Activated gamma-delta T cell (primary cell): ENCODE results near the gene MCEMP1.
"Not testable (repeated sequence)": the region's sequence is repeated elsewhere in the genome, so short reads cannot be mapped to it uniquely, and the experiment has no call there.

Experiments used
- DNase-seq: peaks from one replicate; lab custom pipeline; 2025; lab: John Stamatoyannopoulos, UW

MCEMP1 gene

DNA sequence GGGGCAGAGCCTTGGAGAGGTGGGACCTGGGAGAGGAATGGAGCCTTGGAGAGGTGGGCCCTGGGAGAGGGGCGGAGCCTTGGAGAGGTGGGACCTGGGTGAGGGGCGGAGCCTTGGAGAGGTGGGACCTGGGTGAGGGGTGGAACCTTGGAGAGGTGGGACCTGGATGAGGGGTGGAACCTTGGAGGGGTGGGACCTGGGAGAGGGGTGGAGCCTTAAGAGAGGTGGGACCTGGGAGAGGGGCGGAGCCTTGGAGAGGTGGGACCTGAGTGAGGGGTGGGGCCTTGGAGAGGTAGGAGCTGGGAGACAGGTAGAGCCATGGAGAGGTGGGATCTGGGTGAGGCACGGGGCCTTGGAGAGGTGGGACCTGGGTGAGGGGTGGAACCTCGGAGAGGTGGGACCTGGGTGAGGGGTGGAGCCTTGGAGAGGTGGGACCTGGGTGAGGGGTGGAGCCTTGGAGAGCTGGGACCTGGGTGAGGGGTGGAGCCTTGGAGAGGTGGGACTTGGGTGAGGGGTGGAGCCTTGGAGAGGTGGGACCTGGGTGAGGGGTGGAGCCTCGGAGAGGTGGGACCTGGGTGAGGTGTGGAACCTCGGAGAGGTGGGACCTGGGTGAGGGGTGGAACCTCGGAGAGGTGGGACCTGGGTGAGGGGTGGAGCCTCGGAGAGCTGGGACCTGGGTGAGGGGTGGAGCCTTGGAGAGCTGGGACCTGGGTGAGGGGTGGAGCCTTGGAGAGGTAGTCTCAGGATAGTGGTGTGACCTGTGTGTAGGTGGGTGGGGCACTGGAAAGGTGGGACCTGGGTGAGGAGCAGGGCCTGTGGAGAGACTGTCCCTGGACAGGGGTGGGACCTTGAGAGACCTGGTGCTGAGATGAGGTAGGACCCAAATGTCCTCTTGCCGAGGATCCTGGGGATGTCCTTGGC lies 33.0 kb upstream of the MCEMP1 start:
- not testable (repeated sequence) for DNase-seq

DNA sequence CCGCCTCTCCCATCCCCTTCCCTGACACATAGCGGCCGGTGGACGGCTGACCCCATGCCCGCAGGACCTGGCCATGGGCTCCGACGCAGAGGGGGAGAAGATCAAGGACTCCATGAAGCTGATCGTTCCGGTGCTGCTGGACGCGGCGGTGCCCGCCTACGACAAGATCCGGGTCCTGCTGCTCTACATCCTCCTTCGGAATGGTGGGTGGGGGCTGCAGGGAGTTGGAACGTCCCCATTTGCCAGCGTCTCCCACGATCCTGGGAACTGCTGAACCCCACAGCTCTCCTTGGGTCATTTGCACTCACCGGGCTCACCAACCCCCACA lies 32.4 kb upstream of the MCEMP1 start:
- no peak for DNase-seq

DNA sequence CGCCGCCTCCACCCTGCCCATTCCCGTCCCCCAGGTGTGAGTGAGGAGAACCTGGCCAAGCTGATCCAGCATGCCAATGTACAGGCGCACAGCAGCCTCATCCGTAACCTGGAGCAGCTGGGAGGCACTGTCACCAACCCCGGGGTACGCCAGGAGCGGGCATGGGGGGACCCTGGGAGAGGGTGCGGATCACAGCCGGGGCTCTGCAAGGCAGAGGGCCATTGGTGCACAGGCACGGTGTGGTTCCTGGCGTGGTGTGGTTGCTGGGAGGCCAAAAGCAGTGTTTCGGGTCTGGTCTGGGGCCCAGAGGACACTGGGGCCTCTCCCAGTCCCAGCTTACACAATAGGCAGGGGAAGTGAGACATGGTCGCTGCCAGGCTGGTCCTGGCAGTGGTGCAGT lies 31.7 kb upstream of the MCEMP1 start:
- no peak for DNase-seq

DNA sequence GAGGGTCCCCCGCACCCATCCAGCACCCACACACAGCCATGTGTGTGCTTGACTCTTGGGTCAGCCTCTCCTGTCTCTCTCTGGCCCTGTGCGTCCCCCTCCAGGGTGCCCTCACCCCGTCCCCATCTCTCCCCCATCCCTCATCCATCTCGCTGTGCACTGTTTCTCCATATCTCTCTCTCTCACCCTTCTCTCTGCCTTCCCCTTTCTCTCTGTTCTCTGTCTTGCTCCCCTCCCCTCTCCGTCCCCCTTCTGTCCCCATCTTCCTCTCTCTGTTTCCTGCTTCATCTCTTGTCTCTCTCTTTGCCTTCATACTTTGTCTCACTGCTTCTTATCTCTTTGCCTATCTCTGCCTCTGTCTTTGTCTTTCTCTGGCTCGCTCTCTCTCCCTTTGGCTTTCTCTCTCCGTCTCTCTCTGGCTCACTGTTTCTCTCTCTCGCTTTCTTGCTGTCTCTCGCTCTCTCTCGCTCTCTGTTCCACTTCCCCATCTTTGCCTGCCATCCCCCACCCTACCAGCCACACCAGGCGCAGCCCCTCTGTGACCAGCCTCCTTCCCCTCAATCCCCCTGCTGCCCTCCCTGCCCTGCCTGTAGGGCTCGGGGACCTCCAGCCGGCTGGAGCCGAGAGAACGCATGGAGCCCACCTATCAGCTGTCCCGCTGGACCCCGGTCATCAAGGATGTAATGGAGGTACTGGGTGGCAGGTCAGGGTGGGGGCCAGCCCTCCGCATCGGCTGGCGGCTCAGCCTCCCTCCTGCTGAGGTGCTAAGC lies 31.0 kb upstream of the MCEMP1 start:
- DNase-seq: no peak

DNA sequence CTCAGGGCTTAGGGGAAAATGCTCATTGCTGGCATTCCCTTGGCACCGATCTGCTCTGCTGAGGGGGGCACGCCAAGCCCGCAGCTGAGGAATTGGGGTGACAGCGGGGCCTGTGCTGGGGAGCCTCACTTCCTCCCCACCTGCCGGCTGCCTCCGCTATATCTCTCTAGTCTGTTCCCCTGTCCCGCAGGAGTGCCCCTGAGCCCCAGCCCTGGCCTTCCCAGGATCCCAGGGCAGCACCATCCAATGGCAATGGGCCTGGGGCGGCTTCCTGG lies 30.5 kb upstream of the MCEMP1 start:
- no peak for DNase-seq

DNA sequence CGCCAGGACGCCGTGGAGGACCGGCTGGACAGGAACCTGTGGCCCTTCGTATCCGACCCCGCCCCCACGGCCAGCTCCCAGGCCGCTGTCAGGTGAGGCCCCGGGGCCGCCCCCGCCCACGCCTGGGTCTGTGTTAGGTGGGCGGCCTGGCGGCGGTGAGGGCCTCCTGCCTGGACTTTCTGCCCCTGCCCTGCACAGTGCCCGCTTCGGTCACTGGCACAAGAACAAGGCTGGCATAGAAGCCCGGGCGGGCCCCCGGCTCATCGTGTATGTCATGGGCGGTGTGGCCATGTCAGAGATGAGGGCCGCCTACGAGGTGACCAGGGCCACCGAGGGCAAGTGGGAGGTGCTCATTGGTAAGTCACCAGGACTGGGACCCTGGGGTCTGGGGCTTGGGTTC lies 29.7 kb upstream of the MCEMP1 start:
- DNase-seq: no peak

DNA sequence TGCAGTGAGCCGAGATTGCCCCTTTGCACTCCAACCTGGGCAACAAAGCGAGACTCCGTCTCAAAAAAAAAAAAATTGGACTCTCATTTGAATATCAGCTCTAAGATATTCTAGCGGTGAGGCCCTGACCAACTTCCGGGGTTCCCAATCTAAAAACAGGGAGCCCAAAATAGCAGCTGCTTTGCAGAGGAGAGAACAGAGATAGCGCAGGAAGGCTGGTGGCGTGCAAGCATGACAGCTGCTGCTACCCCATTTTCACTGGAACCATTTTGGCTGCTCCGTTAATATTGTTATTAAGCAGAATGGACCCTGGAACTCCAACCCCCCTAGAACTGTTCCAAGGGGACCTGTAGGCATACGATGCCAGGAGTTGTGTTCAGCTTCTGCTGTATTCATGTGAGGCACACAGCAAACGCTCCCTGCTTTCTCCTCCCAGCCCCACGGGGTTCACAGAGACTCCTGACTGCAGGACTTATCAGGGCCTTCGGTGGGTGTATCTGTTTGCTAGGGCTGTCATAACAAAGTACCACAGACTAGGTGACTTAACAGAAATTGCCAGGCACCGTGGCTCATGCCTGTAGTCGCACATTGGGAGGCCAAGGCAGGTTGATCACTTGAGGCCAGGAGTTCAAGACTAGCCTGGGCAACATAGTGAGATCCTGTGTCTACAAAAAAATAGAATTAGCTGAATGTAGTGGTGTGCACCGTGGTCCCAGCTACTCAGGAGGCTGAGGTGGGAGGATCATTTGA lies 28.4 kb upstream of the MCEMP1 start:
- DNase-seq: no peak

DNA sequence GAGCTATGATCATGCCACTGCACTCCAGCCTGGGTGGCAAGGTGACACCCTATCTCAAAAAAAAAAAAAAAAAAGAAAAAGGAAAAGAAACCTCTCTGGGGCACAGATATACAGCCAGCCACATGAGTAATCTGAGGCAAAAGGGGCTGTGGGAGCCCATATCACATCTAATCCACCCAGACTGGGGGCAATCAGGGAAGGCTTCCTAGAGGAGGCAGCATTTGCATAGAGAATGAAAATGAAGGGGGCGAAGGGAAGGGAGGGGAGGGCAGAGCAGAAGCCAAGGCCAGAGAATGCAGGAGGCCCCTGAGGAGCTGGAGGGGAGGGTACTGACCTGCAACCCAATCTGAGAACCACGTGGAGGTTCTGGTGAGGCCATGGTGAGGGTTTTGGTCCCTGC lies 26.7 kb upstream of the MCEMP1 start:
- no peak for DNase-seq

DNA sequence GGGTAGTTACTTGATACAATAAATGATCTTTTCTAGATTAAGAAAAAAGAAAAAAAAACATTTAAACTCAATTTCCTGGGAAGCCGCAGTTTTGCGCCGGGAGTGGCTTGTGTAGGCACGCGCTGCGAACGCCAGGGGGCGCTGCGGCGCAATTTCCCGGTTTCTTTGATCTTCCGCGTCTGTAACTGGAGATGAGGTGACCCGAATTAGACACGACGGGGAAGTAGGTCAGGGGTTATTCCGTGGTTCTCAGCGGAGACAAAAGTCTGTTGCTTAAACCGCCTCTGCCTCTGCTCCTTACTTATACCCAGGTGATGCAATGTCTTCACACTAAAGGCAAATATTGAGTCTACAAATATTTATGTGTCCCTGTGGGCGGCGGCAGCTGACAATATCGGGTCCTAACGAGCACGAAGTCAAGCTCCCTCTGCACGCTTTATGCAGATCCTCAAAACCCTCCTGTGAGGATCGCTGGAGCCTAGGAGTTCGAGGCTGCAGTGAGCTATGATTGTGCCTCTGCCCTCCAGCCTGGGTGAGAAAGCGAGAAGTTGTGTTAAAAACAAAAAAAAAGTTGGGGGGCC lies 24.7 kb upstream of the MCEMP1 start:
- peak; percentile 74 for DNase-seq

DNA sequence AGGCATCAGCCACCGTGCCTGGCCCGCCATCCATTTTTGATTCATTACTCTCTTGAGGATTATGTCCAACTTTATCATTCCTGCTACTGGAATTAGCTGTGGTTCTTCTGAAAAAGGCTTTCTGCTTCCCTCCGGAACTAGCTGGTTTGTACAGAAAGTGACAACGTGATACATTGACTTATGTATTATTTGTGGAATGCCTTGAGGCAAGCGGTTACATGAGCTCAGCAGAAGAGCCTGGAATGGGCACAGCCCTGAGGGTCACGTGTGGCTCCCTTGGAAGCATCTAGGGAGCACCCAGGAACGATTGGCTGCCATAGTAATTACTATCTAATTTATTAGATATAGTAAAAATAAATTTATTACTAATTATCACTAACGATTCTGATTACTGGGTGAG lies 22.5 kb upstream of the MCEMP1 start:
- no peak for DNase-seq

DNA sequence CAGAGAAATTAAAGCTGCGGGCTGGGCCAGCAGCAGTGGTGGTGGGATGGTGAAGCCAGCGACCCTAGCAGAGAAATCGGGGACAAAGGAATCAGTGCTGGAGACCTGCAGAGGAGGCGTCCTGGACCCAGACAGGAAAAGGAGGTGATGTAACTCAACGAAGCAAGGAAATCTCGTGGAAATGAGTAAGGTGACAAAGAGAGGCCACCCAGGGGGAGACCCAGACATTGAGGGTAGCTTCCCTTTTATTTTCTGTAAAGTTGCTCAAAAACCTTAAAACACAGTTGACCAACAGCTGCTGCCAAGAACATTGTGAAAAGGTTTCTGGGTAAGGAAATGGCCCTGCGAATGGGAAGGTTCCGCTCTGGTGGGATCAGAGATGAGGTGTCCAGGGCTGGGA lies 21.3 kb upstream of the MCEMP1 start:
- DNase-seq: no peak

DNA sequence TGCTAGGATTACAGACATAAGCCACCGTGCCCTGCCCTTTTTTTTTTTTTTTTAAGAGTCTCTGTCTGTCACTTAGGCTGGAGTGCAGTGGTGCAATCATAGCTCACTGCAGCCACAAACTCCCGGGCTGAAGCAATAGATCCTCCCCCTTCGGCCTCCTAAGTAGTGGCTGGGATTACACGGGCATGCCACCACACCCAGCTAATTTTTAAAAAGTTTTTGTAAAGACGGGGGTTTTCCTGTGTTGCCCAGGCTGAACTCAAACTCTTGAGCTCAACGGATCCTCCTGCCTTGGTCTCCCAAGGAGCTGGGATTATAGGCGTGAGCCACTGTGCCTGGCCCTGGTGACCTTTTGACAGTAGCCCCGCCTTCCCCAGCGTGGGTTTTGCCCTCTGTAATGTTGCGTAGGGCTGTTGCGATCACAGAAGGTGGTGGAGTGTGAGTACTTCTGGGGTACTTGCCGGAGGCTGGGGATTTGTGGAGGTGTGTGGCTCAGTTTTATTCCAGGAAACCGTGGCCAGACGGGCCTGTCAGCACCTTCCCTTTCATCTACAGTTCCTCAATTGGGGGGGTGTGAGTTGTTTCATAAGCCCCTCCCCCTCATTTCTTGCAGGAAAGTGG lies 19.6 kb upstream of the MCEMP1 start:
- DNase-seq: no peak

DNA sequence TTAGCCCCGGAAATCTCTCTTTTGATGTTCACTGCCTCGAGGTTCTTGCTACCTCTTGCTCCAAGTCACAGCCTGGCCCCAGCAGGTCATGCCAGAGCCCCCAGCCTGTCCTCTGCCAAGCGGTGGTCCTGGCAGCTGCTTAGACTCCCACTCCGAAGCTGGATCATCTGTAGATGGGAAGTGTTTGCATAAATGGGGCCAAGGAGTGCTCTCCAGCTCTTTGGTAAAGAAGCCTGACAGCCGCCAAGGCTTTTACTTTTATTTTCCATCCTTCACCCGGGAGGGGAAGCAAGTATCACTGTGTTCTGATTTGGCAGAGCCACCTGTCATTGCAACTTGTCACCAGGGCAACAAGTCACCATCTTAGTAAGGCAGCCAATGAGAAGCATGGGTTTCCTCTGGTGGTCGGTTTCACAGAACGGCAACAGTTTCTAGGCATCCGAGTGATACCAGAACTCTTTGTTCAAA lies 18.6 kb upstream of the MCEMP1 start:
- DNase-seq: no peak

DNA sequence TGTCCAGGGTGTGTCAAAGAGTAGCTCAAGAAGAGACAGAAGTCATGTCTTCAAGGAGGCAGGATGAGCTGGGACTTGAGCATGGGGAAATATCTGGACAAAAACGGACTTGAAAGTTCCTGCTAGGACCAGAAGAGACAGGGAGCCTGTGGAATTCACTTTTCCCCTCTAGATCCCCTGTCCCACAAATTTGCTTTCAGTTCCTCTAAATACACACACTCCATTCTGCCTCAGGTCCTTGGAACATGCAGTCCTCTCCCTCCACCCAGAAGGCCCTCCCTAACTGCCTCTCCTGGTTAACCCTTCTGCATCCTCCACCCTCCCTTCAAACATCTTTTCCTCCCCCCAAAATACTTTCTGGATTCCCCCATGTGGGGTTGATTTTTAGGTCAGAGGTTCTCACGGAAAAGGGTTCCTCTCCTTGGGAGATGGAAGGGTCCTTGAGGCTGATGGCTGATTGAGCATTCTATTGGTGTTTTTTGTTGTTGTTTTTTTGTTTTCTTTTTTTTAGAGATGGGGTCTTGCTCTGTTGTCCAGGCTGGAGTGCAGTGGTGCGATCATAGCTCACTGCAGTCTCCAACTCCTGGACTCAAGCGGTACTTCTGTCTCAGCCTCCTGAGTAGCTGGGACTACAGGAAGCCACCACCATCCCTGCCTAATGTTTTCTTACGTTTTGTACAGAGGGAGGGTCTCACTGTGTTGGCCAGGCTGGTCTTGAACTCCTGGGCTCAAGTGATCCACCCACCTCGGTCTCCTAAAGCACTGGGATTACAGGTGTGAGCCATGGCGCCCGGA lies 14.9 kb upstream of the MCEMP1 start:
- no peak for DNase-seq

DNA sequence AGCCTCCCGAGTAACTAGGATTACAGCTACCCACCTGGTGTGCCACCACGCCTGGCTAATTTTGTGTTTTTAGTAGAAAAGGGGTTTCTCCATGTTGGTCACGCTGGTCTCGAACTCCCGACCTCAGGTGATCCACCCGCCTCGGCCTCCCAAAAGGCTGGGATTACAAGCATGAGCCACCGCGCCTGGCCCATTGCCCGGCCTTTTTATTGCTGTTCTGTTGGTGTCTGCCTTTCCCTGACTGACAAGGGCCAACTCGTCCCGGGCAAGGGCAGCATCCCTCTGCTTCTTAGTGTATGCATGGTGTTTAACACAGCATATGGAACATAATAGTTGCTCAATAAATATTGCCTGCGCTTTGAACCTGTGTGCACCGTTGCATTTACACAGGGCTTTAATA lies 14.2 kb upstream of the MCEMP1 start:
- DNase-seq: no peak

DNA sequence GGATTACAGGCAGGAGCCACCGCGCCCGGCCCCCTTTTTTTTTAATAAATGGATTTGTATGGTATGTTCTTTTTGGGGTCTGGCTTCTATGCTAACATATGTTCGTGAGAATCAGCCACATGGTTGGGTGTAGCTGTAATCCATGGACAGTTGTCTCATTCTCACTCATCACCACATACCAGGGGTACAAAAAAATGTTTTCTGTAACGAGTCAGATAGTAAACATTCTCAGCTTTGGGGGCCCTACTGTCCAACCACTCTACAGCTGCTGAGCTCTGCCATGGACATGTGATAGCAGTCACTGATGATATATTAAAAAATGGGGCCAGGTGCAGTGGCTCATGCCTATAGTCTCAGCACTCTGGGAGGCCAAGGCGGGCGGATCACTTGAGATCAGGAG lies 13.2 kb upstream of the MCEMP1 start:
- no peak for DNase-seq

DNA sequence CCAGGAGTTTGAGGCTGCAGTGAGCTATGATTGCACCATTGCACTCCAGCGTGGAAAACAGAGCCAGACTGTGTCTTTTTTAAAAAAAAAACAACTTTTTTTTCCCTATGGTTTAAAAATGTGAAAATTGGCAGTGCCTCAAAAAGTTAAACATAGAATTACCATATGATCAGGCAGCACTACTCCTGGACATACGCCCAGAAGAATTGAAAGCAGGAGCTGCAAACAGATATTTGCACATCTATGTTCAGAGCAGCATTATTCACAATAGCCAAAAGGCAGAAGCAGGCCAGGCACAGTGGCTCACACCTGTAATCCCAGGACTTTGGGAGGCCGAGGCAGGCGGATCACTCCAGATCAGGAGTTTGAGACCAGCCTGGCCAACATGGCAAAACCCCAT lies 11.8 kb upstream of the MCEMP1 start:
- DNase-seq: no peak

DNA sequence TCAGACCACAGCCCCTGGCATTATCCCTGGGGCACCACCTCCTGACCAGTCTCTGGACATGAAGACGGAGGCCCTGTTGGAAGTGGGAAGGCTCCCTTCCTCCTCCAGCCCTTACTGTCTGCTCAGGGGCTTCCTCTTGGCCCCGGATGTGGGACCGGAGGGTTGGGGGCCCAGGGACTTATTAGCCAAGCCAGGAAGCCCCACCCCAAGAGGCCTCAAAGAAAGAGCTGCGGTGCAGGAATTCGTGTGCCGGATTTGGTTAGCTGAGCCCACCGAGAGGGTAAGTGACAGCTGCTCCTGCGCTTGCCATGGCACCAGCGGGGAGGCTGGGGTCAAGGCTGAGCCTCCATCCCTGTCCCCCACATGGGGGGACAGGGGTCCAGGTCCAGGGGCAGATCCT lies 8.0 kb upstream of the MCEMP1 start, which contains the start of gene RETN:
Gene RETN, plus strand, starts transcription at position 208 of the 400 bp plus-strand sequence. CDS start 278 bp downstream, outside the sequence.
- no peak for DNase-seq

DNA sequence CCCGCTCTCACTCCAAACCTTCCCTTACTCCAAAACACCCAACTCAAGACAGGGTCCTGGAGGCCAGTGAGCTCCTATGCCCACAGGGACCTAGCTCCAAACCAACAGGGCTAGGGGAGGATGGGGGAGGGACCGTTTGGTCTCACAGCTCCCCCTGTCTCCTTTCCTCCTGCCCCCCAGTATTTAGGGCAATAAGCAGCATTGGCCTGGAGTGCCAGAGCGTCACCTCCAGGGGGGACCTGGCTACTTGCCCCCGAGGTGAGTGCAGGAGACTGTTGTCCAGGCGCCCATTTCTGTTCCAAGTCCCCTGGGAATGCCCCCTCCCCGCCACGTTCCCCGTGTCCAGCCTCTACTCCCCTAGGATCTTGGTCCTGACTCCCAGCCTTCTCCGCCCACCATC lies 7.2 kb upstream of the MCEMP1 start:
- DNase-seq: no peak

DNA sequence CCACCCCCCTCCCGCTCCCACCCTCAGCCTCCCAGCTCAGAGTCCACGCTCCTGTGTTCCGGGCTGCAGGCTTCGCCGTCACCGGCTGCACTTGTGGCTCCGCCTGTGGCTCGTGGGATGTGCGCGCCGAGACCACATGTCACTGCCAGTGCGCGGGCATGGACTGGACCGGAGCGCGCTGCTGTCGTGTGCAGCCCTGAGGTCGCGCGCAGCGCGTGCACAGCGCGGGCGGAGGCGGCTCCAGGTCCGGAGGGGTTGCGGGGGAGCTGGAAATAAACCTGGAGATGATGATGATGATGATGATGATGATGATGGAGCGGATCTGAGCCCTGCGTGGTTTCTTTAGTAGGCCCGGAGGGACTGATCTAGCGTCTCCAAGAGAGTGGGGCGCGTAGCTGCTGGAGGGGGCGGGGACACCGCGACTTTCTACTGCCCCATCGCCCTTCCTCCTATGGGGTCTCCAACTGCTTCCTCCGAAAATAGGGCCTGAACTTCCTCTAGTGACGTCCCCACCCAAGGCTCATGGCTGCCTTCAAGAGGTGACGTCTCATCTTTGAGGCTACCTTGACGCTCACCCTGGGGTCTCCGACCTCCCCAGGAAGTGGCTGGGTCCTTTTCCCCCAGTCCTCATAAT lies 6.6 kb upstream of the MCEMP1 start:
- no peak for DNase-seq

DNA sequence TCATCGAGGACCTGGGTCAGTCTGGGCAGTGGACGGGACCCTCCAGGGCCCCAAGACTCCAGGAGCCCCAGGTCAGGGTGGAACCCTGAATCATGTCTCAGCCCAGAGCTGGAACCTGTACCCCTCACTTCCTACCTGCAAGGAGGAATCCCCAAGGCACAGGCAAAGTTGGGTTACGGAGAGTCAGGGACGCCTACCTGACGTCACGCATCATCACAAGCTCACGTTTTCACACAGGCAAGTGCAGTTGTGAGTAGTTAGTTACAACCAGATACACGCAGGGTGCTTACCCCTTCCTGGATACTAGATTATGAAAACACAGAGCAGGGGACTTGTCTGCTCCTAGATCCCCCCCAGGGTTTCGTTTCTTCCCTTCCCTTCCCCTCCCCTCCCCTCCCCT lies 6.1 kb upstream of the MCEMP1 start:
- no peak for DNase-seq
